Activated gamma-delta T cell treated with Interleukin-2 at 50 U/mL for 16 hours (primary cell): ENCODE results near the gene ARG1.
"Not testable (repeated sequence)": the region's sequence is repeated elsewhere in the genome, so short reads cannot be mapped to it uniquely, and the experiment has no call there.

Experiments
- DNase-seq: peaks from one replicate; pipeline ENCODE4 v3.0.0-alpha.2; 2020

Gene ARG1

GRCh38 chr6:131572686-131573415 is at the start of gene ARG1:
TSS of gene ARG1 (plus strand) at chr6:131573226. CDS start at chr6:131573283, 57 bp downstream.
- no peak for DNase-seq

- DNase-seq: no peak
Measured at GRCh38 chr6:131523988-131524673, 48.9 kb upstream of the ARG1 start.

DNA sequence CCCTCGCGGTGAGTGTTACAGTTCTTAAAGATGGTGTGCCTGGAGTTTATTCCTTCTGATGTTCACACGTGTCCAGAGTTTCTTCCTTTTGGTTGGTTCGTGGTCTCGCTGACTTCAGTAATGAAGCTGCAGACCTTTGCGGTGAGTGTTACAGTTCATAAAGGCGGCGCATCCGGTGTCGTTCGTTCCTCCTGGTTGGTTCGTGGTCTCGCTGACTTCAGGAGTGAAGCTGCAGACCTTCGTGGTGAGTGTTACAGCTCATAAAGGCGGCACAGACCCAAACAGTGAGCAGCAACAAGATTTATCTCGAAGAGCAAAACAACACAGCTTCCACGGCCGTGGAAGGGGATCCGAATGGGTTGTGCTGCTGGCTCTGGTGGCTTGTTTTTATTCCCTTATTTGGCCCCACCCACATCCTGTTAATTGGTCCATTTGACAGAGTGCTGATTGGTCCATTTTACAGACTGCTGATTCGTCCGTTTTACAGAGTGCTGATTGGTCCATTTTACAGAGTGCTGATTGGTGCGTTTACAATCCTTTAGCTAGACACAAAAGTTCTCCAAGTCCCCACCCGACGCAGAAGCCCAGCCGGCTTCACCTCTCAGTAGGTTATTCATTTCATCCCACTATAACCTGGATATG is 48.2 kb upstream of the ARG1 start:
- DNase-seq: no peak

DNA sequence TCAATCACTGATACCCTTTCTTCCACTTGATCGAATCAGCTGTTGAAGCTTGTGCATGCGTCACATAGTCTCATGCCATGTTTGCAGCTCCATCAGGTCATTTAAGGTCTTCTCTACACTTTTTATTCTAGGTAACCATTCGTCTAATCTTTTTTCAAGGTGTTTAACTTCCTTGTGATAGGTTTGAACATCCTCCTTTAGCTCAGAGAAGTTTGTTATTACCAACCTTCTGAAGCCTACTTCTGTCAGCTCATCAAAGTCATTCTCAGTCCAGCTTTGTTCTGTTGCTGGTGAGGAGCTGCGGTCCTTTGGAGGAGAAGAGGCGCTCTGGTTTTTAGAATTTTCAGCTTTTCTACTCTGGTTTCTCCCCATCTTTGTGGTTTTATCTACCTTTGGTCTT is 42.1 kb upstream of the ARG1 start:
- DNase-seq: not testable (repeated sequence)

GRCh38 chr6:131531681-131532080 is 41.3 kb upstream of the ARG1 start:
- not testable (repeated sequence) for DNase-seq

DNA sequence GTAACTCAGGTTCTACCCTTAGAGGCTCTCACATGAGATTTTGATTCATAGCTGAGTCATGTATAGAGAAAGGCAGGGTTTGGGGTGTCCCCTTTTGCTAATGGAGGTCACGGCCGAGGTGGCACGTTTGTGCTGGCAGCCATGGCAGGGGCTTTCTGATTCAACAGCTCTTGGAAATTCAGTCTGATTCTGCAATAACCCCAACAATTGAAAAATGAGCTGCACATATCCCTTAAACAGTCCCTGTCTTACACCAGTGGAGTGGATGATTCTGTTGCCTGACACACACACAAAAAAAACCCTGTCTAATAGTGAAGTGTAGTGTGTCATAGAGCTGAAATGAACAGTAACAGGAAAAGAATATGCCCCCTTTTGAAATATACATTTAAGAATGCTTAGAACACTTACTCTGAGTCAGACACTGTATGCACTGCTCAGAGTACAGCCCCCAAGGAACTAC is 40.4 kb upstream of the ARG1 start:
- DNase-seq: no peak

DNA sequence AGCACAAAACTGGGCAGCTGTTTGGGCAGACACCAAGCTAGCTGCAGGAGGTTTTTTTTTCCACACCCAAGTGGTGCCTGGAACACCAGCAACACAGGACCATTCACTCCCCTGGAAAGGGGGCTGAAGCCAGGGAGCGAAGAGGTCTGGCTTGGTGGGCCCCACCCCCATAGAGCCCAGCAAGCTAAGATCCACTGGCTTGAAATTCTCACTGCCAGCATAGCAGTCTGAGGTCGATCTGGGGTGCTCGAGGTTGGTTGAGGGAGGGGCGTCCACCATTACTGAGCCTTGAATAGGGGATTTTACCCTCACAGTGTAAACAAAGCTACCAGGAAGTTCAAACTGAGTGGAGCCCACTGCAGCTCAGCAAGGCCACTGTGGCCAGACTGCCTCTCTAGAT is 34.4 kb upstream of the ARG1 start:
- DNase-seq: not testable (repeated sequence)

DNA sequence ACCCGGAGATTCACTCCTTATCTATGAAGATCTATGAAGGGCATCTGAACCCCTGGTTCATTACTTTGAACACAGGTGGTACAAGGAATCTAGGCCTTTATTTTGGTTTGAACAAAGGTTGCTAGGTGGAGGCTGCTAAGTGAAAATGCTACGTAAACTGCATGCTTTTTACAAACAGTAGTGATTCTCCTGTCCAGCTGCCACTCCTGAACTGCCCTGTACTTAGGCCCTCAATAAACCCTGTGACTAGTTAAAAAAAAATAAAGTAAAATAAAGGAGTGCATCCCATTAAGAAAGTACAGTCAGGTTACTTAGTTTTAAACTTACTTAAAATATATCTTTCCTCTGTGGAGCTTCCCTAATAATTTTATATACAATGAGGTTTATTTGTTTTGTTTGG is 27.7 kb upstream of the ARG1 start:
- DNase-seq: no peak

GRCh38 chr6:131547488-131547887 is 25.5 kb upstream of the ARG1 start:
- DNase-seq: no peak

- no peak for DNase-seq
Measured at GRCh38 chr6:131548441-131548840, 24.6 kb upstream of the ARG1 start.

GRCh38 chr6:131549811-131550210 is 23.2 kb upstream of the ARG1 start:
- DNase-seq: no peak

DNA sequence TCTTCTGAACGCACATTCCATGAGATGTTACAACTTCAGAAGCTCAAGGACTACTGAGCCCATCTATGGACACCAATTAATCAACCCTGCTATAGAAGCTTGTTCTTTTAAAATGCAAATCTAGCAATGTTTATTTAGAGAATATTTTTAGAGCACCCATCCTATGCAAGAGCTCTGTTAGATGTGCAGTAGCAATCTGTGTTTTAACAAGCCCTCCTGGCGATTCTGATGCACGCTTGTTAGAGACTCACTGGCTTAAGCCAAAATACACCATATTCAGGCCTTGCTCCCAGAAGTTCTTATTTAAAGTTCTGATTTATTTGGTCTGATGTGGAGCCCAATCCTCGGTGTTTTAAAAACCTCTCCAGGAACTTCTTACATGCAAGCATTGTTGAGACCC is 21.1 kb upstream of the ARG1 start:
- no peak for DNase-seq

GRCh38 chr6:131552572-131552971 is 20.5 kb upstream of the ARG1 start:
- DNase-seq: no peak

DNA sequence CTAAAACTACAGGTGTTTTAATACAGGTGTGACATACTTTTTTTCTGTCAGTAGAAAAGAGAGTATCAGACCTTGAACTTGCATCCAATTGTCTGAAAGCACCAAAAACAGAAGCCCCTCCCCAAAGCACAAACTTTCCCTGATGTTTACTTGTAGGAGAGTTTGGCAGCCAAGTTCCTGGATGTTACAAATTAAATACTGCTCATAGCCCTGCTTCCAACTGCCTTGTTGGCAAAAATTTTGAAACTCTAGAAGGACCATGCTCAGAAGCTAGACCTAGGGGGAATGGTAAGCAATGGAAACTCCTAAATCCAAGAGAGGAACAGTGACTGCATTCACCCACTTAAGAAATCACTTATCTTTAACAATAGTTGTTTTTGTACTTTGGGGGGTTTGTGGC is 17.0 kb upstream of the ARG1 start:
- DNase-seq: no peak

DNA sequence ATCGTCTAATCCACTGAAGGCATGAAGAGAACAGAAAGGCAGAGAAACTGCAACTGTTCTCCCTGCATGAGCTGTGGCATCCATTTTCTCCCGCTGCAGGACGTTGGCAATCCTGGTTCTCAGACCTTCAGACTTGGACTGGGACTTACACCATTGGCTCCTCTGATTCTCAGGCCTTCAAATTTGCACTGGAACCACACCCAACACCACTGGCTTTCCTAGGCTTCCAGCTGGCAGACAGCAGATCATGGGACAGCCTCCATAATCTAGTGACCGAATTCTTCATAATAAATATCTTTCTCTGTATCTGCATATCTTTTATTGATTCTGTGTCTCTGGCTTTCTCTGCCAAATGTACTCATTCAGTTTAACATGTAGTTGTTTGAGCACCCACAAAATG is 14.1 kb upstream of the ARG1 start:
- DNase-seq: no peak

- DNase-seq: no peak
Measured at GRCh38 chr6:131561925-131562707, 10.9 kb upstream of the ARG1 start.

DNA sequence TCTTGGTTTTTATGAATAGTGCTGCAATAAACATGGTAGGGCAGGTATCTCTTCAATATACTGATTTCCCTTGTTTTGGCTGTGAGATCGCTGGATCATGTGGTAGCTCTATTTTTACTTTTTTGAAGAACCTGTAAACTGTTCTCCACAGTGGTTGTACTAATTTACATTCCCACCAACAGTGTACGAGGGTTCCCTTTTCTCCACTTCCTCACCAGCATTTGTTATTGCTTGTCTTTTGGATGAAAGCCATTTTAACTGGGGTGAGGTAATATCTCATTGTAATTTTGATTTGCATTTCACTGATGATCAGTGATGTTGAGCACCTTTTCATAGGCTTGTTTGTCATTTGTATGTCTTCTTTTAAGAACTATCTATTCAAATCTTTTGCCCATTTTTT is 8.0 kb upstream of the ARG1 start:
- no peak for DNase-seq

GRCh38 chr6:131568726-131569125 is 4.3 kb upstream of the ARG1 start:
- DNase-seq: no peak

GRCh38 chr6:131574133-131574532 is 1.1 kb downstream of the ARG1 start:
- no peak for DNase-seq

DNA sequence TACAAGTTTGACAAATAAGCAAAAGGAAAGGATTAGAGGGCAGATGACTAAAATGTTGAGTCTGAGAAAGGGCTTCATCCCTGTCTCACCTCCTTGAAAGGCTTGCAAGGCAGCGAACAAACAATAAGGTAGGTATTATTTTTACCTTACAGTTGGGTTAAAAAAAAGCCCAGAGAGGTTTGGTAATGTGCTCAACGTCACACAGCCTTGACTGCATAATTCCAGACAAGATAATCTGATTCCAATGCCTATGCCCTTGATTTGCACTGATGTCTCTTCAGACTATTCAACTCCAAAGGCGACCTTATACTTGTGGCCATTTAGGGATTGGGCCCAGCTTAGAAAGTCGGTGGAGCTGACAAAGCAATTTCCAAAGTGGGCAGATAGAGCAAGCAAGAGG is 1.7 kb downstream of the ARG1 start:
- no peak for DNase-seq

GRCh38 chr6:131575834-131576478 is 2.9 kb downstream of the ARG1 start:
- DNase-seq: no peak

- DNase-seq: no peak
Measured at GRCh38 chr6:131581523-131581922, 8.5 kb downstream of the ARG1 start.

DNA sequence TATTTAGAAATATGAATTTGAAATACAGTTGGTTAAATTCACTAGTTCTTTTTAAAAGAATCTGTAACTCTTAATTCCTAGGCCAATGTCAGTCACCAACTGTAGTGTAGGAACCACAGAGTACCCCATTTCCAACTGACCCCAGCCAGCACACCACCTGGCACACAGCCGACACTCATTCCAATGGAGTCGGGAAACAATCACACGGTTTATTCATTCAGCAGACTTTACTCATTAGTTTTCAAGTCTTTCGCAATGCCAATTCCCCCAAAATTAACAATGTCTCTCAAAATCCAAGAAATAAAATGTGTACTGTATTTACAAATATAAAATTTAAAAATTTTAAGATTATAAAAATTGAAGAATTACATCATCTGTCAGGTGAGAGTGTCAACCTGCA is 13.5 kb downstream of the ARG1 start:
- no peak for DNase-seq
